NCI-H345 treated with DMSO at 0.1 percent for 48 hours (cell line): Measurements from ENCODE around the gene OR51B2.
"Not testable (repeated sequence)": the region's sequence is repeated elsewhere in the genome, so short reads cannot be mapped to it uniquely, and the experiment has no call there.

Experiments used
- DNase-seq: peaks from one replicate; lab custom pipeline; 2025; ENCODE audit not compliant: unreplicated experiment; lab: John Stamatoyannopoulos, UW

Gene OR51B2, protein sequence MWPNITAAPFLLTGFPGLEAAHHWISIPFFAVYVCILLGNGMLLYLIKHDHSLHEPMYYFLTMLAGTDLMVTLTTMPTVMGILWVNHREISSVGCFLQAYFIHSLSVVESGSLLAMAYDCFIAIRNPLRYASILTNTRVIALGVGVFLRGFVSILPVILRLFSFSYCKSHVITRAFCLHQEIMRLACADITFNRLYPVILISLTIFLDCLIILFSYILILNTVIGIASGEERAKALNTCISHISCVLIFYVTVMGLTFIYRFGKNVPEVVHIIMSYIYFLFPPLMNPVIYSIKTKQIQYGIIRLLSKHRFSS

DNA sequence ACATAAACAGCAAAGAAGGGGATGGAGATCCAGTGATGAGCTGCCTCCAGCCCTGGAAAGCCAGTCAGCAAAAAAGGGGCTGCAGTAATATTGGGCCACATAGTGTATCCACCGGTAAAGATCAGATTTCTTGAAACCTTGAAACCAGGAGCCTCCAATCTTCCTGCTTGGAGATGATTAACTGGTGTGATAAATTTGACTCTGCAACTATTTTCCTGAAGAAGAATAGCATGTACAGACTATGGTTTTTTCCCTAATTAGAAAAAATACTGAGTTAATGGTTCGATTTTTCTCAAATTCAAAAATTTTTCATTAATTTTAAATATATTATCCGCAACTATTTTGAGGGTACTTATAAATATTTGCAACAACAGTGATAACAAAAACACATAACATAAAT lies at the start of gene OR51B2:
OR51B2 (minus strand) TSS at position 101 of the 400 bp plus-strand sequence; CDS start at position 101, 0 bp downstream.
- DNase-seq = no peak

DNA sequence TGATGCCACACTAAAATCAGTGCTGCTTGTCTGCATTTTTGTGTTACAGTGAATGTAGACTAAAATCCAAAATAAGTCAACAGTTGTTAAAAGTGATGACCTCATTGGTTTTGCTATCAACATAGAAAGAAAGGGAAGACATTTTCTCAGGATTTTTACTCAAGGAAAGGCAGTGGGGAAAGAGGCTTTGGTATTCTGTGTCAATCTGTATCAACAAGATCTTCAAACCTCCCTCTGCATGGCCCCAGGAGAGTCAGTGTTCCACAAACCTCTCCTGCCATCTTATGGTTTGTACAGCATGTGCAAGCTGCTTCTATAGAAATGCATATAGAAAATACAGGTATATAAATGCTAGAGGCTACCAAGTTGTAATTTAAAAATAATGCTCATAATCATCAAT lies 45.7 kb upstream of the OR51B2 start:
- DNase-seq = no peak

DNA sequence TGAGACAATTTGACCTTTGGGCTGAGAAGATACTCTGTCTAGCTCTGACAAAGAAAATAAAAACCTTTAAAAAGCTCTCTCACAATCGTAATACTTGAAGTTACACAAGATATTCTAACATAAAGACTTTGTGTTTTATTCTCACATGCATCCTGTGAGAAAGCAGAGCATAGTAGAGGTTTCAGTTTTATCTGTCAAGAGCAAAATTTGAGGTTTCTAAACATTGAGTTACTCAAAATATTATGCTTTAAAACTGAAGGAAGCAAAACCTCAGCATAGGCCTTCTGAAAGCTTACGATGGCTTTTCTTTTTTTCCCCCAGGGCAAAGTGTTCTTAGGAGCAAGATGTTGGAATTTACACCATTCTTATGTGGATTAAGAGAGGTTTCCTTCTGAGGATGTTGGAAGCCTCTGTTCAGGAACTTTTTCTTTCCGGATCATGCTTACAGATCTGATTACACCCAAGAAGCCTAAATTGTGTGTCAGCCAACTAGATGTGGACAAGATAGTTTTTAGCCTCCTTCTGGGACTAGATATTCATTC lies 44.5 kb upstream of the OR51B2 start:
- DNase-seq = no peak

GRCh38 chr11:5367448-5368074 lies 43.5 kb upstream of the OR51B2 start:
- no peak for DNase-seq

GRCh38 chr11:5366856-5367255 lies 42.8 kb upstream of the OR51B2 start:
- no peak for DNase-seq

GRCh38 chr11:5366365-5366764 lies 42.3 kb upstream of the OR51B2 start:
- DNase-seq = not testable (repeated sequence)

- DNase-seq = no peak
These were observed 40.1 kb upstream of the OR51B2 start for GRCh38 chr11:5364214-5364613.

DNA sequence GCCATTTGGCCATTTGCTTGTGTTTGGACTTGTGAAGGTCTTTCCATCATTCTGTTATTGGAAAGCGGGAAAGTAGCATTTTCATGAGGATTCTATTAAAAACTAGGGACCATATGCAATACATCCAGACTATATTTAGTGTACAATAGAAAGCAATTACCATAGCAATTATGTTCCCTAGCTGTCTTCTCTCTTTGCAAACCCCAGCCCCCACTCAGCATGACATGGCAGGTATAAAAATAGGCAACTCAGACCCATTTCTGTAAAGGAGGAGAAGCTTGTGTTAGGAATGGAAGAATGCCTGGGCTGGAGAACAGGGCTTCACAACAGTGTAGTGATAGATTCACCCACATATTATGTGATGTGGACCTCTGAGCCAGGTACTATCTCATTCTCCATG lies 39.6 kb upstream of the OR51B2 start:
- no peak for DNase-seq

DNA sequence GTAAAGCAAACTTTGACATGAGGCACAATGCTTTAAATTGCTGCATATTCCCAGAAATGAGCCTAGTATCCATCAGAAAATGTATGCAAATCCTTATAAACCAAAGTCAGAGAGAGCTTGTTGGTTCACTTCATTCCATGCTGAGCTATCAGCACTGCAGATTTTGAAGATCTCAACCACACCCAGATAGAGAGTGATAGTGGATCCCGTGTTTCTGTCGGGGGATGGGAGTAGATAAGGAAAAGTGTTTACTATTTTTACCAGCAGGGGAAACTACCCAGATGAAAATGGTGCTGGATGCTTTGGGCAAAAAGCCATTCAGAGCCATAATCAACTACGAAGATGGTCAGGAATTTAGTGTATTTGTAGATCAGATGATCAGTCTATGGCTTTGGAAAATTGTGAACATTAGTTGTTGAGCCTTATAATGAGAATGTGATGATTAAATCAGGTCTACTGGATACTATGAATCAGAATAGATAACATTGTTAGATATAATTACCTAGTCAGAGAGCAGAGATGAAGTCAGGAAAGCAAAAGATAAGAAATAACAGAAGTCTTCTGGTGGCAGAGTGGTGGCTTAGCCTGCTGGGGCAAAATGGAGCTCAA lies 38.0 kb upstream of the OR51B2 start:
- DNase-seq = no peak

DNA sequence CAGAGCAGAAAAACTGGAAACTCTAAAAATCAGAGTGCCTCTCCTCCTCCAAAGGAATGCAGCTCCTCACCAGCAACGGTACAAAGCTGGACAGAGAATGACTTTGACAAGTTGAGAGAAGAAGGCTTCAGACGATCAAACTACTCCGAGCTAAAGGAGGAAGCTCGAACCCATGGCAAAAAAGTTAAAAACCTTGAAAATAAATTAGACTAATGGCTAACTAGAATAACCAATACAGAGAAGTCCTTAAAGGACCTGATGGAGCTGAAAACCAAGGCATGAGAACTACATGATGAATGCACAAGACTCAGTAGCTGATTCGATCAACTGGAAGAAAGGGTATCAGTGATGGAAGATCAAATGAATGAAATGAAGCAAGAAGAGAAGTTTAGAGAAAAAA lies 31.9 kb upstream of the OR51B2 start:
- not testable (repeated sequence) for DNase-seq

- no peak for DNase-seq
These were observed 27.1 kb upstream of the OR51B2 start, which contains the start of gene OR51B6 for GRCh38 chr11:5351208-5351607. TSS of gene OR51B6 (plus strand) at chr11:5351508. CDS start at chr11:5351508, 0 bp downstream.

GRCh38 chr11:5349550-5349949 lies 25.5 kb upstream of the OR51B2 start:
- no peak for DNase-seq

GRCh38 chr11:5348551-5349194 lies 24.6 kb upstream of the OR51B2 start:
- no peak for DNase-seq

GRCh38 chr11:5345831-5346230 lies 21.7 kb upstream of the OR51B2 start:
- DNase-seq = no peak

DNA sequence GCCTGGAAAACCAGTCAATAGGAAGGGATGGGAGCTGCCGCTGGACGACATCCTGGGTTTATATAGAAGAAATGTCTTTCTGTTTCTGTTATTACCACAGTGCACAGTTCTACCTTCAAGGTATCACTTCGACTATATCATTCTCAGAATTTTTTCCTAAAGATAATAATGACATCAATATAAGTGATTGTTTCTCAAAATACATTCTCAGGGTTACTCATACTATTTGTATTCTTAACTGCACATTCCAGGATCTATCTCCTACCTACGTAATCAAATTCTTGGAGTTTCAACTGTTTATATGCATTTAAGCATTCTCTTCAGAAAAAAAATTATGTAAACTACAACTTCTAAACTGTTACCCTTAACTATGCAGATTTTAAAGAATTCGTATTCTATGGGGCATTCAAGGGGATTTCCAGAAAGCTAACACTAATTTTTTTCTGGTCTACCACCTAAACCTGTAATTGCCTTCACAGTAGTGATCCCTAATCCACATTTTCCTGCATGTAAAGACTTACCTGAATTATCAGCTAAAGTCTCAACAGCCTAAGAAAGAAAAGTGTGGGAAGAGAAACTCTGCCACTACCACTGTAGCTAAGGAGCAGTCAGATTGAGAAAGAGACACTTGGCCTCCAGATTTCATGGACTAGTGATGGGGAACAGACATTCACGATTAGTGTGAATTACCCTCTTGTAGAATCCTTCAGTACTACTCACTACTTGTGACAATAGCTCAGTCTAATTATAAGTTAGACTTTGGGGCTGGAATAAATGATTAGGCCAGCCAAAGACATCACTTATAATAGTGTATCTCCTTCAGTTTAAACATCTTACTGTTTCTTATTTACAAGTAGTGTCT lies 19.6 kb upstream of the OR51B2 start, which contains the start of gene OR51B5:
OR51B5 (minus strand) TSS at position 51 of the 862 bp plus-strand sequence; CDS start at position 51, 0 bp downstream.
- DNase-seq = no peak

- no peak for DNase-seq
These were observed 15.8 kb upstream of the OR51B2 start for GRCh38 chr11:5339771-5340322.

- DNase-seq = not testable (repeated sequence)
These were observed 13.2 kb upstream of the OR51B2 start for GRCh38 chr11:5337253-5337652.

- no peak for DNase-seq
These were observed 12.2 kb upstream of the OR51B2 start for GRCh38 chr11:5336331-5336730.

- no peak for DNase-seq
These were observed 11.1 kb upstream of the OR51B2 start for GRCh38 chr11:5335170-5335569.

DNA sequence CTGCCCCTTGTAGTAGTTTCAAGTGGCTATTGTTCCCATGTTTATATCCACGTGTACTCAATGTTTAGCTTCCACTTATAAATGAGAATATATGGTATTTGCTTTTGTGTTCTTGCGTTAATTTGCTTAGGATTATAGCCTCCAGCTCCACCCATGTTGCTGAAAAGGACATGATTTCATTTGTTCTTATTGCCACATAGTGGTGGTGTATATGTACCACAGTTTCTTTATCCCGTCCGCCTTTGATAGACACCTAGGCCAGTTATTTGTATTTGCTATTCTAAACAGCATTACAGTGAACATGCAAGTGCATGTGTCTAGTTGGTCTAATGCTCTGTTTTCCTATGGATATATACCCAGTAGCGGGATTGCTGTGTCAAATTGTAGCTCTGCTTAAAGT lies 6.8 kb downstream of the OR51B2 start:
- DNase-seq = no peak
